ENCODE data around the gene CAPZB.

Gene CAPZB

DNA sequence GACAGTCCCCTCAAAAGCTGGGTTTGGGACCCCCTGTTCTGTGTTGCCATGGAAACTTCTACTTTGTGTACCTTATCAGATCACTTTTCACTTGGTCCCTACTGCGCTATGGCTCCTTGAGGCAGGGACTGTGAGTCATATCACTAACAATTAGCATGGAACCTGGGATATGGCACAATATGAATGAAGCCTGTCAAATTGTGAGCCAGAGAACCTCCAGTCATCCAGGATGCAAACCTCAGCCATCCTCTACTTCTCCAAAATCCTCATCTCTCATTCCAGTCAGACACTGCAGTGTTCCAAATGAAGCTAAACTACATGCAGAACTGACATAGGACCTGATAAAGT is 11.2 kb upstream of the CAPZB start:
- no peak for DNase-seq

DNA sequence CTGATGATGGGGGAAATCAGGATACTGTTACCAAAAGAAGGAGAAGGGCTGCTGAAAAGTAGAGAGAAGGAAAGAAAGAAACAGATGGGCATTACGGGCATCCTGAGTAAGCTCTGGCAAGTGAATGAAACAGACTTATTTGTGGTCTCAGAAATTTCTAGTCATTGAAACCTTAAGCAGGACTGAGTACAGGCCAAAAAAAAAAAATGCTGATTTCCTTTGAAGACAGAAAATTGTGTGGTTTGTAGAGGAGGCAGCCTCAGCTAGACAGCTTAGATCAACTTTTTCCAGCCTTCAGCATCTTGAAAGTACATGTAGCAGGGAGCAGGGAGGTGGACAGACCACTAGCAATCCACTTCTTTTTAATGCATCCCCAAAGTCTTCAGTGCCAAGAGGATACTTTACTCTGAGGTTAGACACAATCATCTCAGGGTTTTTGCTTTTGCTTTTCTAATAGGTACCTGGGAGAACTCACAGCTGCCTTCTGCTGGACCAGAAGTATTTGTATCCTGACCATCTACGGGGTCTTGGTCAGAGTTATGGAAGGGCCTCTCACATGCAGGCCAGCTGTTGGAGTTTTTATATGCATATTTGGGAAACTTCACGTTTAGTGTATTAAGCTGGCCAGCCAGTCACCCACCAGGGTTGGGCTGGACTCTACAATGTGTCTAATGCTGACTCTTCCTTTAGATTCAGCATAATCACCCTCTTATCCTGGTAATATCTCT is 10.6 kb upstream of the CAPZB start:
- DNase-seq: no peak

DNA sequence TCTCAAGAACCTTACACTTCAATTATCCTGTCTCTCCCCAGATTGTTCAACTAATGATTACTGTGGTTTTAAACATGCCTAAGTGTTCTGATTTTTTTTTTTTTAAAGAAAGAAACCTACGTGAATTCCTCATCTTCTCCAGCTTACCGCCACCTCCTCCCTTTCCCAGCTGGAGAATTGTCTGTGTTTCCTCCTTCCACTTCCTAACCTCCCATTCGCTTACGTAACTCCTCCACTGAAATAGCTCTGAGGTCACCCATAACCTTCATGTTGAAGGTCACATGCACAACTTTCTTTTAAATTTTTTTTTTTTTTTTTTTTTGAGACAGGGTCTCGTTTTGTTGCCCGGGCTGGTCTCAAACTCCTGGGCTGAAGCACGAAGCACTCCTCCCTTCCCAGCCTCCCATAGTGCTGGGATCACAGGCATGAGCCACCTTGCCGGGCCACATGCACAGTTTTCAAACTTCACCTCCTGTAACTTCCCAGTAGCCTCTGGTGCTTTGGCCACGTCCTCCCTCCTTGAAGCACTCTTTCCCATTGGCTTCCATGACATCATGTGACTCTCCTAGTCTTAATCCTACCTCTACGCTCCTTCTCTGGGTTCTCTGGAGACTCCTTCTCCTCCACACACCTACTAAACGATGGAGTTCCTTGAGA is 9.8 kb upstream of the CAPZB start:
- no peak for DNase-seq

DNA sequence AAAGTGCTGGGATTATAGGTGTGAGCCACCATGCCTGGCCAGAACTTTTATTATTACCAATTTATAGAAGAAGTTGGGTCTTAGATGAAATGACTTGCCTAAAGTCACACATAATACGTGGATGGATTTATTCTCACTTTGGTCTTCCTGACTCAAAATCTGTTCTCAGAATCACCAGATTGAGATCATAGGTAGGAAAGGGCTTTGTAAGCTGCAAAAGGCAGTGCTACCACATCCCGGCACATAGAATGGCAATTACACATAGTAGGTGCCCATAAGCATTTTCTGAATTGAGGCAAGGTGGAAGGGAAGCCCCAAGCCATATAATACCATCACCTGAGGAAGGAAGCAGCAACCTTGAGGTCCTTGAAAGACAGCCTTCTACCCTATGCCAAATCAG is 8.2 kb upstream of the CAPZB start:
- peak; percentile 50 for DNase-seq

DNA sequence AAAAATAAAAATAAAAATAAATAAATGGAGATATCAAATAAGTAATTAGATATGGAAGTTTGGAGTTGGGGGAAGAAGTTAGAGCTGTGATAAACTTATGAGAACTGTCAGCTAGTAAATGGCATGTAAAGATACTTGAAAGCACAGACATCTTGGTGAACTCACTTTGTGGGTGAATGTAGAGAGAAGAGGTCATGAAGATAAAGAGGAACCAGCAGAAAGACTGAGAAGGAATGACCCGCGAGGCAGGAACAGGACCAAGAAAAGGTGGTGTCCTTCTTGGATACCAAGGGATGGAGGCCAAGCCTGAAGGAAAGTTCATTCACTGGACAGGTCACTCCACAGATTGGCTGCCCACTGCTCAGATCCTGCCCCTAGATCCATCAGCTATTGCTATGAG is 4.7 kb upstream of the CAPZB start:
- DNase-seq: no peak

DNA sequence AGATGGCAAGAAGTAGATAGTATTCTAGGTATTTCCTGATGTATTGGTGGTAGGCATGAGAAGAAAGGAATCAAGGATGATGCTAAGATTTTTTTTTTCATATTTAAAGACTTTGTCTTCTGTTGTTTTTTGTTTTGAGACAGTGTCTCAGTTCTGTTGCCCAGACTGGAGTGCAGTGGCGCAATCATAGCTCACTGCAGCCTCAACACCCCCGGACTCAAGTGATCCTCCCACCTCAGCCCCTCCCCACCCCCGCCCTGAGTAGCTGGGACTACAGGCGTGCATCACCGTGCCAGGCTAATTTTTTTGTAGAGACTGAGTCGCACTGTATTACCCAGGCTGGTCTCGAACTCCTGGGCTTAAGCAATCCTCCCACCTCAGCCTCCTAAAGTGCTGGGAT is 2.8 kb upstream of the CAPZB start:
- no peak for DNase-seq

DNA sequence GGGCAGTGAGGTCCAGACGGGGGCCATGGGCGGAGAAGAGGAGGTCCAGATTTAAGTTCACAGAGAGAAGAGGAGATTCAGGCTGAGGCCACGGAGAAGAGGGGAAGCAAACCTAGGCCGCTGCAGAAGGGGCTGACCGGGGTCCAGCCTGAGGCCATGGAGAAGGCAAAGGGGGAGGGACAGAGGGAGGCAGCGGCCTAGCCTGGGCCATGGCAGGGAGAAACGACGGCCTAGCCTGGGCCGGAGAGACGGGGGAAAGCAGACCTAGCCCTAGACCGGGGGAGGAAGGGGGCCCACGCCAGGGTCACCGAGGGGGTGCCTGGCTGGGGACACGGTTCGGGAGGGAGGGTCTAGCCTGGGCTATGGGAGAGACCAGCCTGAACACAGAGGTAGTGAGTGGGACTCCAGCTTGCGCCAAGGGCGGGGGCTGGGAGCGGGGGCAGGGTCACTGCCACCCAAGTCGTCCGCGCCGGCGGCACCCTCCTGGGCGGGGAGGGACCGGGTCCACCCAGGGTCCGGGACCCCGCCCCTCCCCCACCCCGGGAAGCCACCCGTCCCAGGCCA is 459 bp downstream of the CAPZB start:
- no peak for DNase-seq

DNA sequence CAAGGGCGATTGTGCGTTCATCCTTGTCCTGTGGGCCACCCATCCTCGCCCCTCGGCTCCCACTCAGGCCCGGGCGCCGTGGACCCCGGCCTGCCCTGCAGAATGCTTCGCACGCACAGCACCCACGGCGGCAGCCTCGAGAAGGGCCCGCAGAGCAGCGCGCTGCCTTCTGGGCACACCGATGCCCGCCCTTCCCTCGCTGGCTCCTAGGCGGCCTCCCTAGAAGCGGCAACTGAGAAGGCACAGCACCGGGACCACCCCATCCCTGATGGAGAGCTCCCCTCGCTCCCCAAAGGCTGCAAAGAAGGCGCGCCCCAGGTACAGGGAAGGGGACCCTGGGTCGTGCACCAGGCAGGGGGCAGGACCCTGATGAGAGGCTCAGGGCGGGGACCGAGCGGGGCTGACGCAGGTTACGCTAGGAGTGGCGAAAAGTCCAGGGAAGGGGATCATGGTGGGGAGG is 971 bp downstream of the CAPZB start:
- peak; percentile 23 for DNase-seq

DNA sequence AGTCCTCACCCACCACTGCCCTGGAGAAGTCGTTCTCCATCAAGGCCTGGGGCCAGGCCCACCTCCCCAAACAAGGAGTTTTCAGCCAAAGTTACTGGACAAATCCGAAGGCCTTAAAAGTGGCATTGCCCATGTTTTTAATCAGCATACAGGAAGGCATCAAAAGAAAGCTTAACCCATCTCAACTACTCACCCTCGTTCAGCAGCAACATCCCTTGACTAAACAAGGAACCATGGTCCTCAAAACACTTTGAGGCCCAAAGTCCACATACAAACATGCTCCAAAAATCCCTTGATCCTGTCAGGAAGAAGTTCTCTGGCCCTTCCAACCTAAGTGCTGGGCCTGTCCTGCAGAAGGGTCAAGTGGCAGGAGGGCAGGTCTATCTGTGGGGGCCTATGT is 1.6 kb downstream of the CAPZB start:
- DNase-seq: no peak

DNA sequence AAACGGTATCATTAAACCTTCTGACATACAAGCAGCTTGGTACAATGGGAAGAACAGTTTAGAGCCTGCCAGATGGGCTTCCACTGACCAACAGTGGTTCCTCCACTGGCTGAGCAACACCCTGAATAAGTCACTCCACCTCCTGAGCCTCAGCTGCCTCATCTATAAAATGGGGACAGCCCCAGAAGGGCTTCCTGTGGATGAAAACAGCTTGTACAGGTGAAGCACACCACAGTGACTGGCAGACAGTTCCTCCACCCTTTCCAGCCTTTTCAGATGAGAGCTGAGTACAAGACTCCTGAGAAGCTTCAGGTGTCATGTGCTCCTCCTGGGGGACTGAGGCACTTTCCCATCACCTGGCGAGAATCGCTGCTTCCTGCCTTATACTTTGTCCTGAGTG is 2.1 kb downstream of the CAPZB start:
- peak; percentile 58 for DNase-seq

DNA sequence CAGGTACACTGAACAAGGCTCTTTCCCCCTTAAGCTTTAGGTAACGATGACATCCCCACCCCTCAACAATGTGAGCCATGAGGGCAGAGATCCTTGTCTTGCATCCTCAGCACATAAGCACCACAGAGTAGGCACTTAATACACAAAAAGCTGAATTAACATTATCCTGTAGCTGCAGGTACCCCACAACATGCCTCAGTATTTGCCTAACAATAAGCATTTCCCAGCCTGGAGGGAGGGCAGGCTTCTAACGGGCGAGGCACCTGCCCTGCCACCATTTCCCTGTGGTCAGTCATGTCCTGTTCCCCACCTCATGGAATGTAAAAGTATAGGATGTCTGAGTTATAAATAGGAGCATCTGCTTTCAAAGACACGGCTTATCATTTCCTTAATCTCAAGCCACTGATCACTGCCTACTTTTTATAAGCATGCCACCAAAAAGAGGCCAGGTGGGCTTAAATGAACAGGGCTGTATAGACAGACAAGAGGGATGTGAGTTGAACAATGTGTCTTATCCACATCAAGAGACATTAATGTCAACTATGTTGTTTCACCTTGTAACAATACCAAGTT is 3.4 kb downstream of the CAPZB start:
- DNase-seq: no peak

DNA sequence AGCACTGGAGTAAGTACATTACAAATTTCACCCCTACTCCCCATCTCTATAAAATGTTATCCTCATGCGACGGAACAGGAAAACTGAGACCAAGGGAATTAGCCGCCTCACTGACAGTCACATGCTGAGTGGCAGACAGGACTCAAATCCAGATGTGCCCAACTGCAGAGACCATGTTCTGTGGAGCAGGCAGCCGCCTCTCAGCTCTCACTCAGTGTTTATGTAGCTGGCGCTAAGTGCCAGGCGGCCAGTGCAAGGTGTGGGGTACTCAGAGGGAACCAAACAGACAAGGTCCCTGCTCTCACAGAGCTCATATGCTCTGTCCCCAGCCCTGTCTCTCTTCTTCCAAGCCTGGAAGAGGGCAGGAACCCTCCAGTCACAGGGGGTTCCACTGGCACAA is 5.1 kb downstream of the CAPZB start:
- no peak for DNase-seq

DNA sequence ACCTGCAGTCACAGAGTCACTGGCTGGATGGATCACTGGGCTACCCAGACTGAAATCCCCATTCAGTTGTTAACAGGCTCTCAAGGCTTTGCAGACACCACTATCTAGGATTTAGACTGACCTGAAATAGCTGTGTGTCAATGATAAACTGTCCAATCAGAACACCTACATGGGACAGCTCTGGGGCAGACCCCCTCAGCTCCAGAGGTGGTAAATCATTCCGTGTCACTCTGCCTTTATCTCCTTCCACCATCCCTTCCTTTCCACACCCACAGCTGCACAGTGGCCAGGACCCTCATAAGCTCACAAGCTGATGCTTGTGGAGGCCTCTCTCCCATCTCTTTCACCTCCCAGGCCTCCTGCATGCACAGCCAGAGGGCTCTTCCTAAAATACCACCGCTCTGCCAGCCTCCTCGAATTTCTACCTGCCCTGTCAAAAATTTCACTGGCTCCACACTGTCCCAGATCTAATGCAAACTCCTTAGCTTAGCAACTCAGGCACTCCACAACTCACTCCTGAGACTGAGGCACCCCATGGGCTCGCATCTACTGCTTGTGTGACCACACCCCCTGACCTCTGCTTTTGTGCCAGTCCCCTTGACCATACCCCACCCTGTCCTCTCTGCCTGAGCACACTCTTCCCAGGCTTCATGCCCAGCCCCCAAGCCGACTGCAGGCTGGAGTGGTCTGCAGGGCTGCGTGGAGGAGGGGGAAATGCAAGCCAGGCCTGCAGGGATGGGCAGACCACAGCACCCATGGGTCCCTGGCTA is 5.8 kb downstream of the CAPZB start:
- no peak for DNase-seq

DNA sequence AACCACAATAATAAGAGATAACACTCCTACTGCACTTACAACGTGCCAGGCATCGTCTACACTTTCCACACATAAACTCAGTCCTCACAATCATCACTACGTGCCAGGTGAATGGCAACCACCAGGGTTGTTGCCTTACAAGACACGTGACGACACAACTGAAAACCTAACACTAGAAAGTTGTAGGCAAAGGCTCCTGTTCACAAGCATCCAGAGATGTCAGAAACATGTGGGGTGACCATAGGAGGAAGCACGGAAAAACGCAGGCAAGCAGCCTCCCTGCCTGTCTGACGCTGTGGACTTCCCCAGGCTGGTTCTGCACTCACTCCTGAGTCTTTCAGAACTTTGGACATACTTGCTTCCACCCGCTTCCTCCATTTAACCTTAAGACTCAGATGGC is 7.0 kb downstream of the CAPZB start:
- DNase-seq: no peak

DNA sequence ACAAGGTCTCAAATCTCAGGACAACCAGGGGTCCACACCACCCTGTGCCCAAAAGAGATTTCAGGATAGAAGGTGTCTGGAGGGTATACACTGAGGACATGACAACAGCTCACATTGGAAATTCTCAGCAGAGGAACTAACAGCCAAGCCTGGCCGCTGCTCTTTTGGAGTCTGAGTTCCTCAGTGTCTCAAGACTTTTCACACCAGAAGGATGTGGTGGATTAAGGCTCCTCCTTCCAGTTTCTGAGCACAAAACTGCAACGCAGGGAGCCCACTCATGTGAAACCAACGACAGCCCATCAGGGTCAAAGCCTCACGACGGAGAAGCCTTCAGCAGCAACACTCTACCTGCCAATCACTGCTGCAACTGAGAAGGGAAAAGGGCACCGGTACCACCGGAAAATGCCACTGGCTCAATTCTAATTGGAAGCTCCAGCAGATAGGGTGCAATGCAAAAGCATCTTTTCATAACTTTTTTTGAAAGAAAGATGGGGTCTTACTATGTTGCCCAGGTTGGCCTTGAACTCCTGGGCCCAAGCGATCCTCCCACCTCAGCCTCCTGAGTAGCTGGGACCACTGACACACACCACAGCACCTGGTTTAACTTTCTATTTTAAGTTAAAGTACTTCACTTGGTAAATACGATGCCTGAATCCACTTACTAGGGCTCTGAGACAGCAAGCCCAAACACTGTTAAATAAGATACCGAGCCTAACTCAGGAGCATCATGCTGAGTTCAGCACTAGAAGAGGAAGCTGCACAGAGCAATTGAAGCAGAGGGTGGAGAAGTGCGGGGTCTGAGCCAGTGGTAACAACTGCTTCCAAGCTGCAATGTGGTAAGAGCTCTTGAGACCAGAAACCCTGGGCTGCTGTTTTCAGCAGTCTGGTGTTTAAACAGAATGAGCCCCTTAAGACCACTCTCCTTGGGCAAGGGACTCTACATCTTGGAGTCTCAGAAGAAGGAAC is 7.8 kb downstream of the CAPZB start:
- peak; percentile 58 for DNase-seq

DNA sequence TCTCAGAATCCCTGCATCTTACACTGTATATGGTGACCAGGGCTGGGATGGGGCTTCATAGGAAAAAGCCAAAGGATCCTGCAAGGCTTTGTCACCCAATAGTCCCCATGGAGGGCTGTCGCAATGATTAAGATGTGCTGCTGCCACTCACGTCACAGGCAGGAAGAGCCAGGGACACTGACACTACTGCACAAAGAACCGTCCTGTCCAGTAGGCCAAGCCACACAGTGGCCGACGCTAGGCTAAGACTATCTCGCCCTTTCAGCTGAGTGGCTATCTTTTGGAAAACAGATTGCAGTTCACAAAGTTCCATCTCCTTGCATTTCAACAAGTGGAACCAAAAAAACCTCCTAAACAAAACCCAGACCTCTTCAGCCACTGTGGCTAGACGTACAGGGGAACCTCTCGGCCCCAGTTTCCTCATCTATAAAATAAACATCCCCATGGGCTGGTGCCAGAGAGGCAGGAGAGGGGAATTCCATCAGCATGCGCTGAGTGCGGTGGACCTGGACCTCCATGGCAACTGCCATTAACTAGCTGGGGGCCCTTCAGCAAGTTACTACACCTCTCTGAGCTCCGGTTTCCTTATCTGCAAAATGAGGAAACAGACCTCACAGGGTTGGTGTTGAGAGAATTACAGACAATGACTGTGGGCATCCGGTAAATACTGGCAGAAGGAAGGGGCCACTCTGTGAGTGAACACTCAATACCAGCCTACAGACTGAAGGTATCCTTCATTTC is 8.7 kb downstream of the CAPZB start:
- peak; percentile 81 for DNase-seq

DNA sequence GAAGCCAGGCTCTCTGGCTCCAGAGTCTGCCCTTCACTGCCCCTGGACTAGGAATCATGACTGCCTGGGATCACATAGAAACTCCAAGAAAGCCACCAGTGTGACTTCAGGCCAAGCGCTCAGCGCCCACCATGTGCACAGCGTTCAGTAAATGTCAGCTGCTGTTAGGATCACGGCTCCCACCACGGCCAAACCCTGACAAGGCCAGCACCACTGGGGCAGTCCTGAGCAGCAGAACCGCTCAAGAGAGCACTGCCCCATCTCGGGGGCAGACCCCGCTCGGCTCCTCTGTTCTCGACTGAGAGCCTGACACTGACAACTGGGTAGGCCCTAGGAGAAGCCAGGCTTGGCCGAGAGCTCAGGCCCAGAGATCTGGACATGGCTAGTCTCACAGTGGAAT is 10.0 kb downstream of the CAPZB start:
- DNase-seq: no peak

DNA sequence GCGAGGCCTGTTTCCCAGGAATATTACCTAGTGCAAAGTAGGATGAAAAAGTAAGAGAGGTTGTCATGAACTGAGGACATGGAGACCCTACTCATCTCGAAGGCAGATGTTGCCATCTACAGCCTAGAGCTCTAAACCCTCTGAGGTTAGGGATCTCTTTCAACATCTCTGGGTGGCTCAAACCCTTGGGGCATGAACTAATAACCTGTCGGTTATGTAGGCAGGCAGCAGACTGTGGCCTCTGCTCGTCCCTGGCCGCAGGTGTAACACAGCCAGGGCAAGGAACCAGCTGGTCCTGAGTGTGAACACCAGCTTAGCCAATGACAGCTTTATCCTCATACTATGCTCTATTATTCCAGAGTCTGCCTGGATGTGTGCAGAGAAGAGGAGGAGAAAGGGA is 13.2 kb downstream of the CAPZB start:
- DNase-seq: no peak

DNA sequence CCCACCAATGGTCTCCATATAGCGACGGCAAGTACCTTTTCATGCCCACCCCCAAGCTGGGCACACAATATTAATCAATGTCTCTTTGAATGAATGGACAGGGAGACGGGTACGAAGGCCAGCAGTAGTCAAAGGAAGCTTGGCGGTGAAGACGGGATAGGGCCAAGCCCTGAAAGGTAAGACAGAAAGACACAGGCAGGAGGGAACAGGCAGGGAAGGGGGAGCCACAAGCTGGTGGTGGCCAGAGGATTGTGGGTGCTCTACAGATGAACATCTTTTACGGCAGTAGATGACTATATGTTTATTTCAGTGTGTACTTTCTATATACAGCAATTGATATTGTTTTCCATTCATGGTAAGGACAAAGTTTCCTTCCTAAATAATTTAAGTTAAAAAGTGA is 16.3 kb downstream of the CAPZB start:
- no peak for DNase-seq

DNA sequence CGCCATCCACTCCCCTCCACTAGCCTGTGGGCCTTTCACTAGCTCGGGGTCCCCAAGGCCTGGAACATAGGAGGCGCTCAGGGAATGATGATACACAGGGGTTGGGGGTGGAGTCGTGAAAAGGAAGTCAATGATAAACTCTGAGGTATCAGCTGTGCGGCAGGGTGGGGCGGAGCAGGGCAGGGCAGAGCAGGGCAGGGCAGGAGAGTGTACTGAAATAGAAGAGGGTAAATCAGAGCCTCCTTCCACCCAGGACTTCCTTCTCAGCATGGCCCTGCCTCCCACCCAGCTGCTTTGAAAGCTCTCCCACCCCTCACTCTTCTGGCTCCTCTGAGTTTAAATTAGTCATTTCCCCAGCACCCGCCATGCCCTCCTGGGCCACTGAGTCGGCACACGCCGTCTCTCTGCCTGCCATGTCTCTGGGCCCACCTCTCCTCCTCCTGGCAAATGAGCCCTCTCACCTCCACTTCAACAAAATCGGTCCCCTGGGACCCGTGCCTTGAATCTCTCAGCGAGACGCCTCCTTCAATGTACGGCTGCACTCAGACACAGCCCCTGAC is 16.9 kb downstream of the CAPZB start:
- DNase-seq: peak; percentile 51

Measured in activated CD4-positive, alpha-beta T cell treated with anti-CD3 and anti-CD28 coated beads, Interleukin-10, Interleukin-2, amounts not matched to agents 100 ng/mL and 50 ng/mL, durations not matched to agents 16 hours and 8 hours (primary cell).